ENCODE measurements around the gene KIF20B.
A peak's percentile ranks its signal among the peaks of the same experiment; 100 is the strongest.
"Not testable (repeated sequence)": the region's sequence is repeated elsewhere in the genome, so short reads cannot be mapped to it uniquely, and the experiment has no call there.

The KIF20B gene

DNA sequence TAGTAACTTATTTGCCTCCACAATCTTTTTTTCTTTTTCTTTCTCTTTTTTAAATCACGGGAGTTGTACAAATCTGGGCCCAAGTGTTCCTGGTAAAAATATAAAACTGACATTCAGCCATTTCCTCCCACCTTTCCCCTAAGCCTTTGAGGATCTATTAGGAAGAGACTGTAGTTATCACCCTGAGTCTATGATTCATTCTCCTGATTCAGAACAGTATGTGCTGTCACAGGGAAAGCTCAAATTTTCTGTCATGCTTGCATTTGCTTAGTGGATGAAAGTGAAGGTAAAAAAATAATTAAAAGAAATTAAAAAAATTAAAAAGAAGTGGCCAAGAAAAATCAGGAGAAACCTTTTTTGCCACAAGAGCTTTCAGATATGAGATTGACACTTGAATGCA is 71.7 kb downstream of the KIF20B start:
- no peak for DNase-seq (ENCODE audit: low read depth in 2 of 3, low spot score in 2 of 3)

DNA sequence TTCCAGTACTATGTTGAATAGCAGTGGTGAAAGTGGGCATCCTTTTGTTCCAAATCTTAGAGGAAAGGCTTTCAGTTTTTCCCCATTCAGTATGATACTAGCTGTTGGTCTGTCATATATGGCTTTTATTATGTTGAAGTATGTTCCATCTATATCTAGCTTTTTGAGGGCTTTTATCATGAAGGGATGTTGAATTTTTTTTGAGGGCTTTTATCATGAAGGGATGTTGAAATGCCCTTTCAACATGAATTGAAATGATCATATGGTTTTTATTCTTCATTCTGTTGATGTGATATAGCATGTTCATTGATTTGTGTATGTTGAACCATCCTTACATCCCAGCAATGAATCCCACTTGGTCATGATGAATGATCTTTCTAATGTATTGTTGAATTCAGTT is 75.3 kb downstream of the KIF20B start:
- no peak for DNase-seq (ENCODE audit: low read depth in 2 of 3, low spot score in 2 of 3)

DNA sequence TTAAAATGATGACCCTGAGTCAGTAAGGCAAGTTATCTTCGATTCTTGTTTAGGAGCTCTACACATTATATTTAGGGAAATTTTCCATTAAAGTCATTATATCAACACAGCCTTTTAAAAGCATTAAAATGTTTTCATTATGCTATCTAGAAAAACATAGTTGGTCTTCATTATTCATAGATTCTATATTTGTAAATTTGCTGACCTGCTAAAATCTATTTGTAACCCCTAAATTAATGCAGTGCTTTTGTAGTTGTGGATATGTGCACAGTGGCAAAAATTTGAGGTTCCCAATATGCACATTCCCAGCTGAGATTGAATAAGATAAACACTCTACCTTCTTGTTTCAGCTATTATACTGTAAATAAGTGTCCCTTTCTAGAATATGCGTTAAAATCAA is 81.1 kb downstream of the KIF20B start:
- DNase-seq (ENCODE audit: low read depth in 2 of 3, low spot score in 2 of 3), result no peak

DNA sequence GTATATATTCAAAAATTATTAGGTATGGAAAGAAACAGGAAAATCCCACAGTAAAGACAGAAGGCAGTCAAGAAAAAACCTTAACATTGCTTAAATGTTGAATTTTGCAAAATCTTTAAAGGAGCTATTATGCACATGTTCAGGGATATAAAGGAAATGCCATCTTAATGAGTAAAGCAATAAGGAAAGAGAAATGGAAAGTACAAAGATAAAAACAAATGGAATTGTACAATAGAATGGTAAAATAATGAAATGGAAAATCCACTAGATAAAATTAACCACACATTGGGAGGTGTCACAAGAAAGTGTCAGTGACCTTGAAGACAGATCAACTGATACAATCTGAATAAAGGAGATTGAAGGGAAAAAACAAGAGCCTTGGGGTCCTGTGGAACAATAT is 82.0 kb downstream of the KIF20B start:
- DNase-seq (ENCODE audit: low read depth in 2 of 3, low spot score in 2 of 3), result no peak

DNA sequence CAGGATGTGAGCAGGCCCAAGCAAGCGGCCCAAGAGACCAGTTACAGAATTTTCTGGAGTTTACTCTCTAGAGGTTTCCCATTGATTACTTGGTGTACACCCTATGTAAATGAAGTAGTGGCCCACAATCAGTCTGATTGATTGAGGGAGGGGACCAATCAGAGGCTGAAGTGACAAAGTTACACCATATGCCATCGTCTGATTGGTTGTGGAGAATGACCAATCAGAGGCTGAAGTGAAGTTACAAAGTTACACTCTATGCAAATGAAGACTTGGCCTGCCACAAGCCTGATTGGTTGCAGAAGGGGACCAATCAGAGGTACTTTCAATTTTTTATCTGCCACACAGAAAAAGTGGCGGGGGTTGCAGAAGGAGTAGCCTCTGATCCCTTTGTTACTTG is 83.7 kb downstream of the KIF20B start:
- no peak for DNase-seq (ENCODE audit: low read depth in 2 of 3, low spot score in 2 of 3)

DNA sequence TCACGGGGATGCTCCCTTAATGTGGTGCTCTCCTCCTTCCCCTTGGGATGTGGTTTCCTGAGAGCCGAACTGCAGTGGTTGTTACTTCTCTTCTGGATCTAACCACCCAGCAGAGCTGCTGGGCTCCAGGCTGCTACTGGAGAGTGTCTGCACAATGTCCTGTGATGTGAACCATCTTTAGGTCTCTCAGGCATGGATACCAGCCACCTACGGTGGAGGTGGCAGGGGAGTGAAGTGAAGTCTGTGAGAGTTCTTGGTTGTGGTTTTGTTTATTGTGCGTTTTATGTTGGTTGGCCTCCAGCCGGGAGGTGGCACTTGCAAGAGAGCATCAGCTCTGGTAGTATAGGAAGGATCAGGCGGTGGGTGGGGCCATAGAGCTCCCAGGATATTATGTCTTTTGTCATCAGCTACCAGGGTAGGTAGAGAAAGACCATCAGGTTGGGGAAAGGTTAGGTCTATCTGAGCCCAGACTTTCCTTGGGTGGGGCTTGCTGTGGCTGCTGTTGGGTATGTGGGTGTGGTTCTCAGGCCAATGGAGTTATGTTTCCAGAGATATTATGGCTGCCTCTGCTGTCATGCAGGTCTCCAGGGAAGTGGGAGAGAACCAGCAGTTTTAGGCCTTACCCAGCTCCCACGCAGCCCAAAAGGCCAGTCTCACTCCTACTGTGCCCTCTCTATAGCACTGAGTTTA is 87.9 kb downstream of the KIF20B start:
- no peak for DNase-seq (ENCODE audit: low read depth in 2 of 3, low spot score in 2 of 3)

DNA sequence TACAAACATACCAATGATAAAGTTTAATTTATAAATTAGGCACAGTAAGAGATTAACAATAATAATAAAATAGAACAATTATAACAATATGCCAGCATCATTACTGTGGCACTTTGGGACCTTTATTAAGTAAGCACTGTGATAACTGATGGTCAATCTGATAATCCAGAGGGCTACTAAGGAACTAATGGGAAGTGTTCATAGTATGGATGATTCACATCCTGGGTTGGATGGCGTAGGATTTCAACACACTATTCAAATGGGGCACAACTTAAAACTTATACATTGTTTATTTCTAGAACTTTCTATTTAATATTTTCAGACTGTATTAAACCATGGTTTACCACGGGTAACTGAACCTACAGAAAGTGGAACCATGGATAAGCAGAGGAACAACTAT is 90.8 kb downstream of the KIF20B start:
- DNase-seq (ENCODE audit: low read depth in 2 of 3, low spot score in 2 of 3), result no peak

DNA sequence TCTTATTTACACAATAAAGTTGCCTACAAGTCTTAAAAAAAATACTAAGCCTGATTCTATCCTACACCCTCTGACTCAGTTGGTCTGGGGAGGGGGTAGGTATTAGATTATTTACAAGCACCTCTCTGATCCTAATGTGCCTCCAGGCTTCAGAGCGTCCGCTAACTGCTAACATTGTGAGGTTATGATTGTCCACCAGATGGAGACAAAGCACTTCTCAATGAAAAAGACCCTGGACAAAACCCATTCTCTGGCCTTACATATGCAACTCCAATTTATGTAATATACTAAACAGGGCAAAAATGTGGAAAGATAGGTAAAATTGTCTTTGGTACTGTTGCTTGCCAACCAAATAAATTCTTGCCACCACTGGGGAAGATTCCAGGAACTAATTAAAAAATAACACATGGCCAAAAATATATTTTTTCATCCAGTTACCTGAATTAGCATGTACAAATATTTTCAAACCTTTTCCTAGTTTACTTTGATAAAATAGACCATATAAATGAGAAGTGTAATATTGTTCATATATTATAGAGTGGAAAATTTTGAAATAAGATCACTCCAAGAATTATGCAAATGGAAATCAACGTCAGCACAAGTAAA is 92.4 kb downstream of the KIF20B start:
- no peak for DNase-seq (ENCODE audit: low read depth in 2 of 3, low spot score in 2 of 3)

DNA sequence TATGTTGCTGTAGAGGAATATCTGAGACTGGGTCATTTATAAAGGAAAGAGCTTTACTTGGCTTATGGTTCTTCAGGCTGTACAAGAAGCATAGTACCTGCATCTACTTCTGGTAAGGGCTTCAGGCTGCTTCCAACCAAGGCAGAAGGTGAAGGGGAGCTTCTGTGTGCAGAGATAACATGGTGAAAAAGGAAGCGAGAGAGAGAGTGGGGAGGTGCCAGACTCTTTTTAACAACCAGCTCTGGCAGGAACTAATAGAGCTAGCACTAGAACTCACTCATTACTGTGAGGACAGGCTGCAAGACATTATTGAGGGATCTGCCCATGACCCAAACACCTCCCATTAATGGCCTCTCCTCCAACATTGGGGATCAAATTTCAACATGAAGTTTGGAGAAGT is 94.5 kb downstream of the KIF20B start:
- DNase-seq (ENCODE audit: low read depth in 2 of 3, low spot score in 2 of 3), result no peak

DNA sequence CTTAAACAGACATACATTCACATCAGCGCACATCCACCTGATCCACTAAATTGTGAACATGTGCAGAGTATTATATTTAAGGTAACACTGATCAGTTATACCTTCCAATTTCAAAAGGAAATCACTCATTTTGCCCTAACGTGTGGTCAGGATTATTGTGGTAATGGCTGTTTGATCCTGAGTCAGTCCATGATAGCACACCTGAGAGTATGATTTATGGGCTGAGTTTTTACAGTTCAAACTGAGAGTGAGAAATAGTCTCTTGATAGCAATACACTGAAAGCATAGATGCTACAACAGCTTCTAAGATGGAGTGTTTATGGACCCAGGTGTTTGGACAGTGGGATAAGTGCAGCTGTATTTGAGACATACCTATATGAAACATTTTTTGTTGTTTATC is 96.7 kb downstream of the KIF20B start:
- DNase-seq (ENCODE audit: low read depth in 2 of 3, low spot score in 2 of 3), result no peak

DNA sequence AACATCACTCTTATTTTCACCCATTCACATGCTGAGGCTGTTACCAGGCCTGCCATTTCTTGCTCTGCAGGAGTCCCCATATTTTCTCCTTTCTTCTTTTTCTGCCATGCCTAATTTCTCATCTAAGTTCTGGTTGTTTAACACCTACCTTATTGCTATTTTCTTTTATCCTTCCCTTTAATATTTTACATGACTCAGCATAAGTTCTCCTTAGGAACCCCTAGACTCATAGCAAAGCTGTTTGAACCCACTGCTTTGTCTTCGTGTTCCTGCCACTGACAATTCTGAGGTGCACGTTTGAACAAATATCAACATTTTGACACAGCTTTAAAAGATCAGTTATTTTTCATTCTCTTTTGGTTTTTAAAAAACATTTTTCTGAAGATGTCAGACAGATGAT is 98.2 kb downstream of the KIF20B start:
- no peak for DNase-seq (ENCODE audit: low read depth in 2 of 3, low spot score in 2 of 3)

DNA sequence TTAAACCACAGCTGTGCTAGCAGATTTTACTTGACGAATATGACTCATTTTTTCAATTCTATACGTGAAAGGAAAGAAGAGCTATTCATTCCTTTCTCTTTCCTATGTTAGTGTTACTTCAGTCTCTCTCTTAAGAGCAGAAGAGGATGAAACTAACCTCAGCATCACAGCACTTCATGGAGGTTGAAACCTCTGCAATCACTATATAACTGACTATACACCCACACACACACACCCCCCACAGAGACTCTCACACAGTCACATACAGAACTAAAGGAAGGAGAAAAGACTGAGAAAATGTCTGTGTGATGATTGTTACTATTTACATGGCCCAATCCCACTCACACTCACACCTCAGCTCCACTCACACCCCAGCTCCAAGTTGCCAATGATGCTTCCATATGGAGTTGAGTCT is 104.2 kb downstream of the KIF20B start:
- DNase-seq (ENCODE audit: low read depth in 2 of 3, low spot score in 2 of 3), result peak in 1 of 3 experiments; percentile 16

DNA sequence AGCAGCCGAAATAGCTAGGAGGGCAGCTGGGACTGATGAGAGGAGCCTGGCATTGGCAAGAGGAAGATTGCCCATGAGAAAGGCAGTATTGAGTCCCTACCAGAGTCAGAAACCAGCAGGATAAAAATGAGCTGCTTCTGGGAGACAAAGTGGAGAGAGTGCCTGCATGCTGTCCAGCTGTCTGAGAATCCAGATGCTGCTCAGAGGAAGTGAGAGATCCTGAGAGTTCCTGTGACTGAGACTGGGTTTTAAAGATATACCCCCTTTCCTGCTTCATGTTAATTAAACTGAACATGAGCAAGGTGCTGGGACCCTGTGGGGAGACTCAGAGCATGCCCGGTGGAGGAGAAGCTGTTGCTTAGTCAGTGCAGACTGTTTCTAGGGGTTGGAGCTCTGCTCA is 107.5 kb downstream of the KIF20B start:
- no peak for DNase-seq (ENCODE audit: low read depth in 2 of 3, low spot score in 2 of 3)

DNA sequence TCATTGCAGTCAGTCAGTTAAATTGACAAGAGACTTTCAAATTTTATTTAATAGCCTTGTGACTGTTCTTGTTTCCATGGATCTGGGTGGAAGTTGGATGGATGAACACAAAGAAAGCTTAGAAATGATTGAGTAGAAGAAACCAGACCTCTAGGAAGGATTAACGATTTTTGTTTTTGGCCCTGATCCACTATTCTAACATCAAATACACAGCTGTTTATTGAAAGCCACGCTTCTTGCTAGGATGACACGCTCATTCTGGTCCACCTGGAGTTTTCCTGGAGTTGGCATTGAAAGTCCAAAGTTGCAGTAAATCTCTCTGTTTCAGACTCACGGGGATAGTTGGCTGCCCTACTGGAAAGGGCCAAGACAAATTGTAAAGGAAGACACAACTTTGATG is 108.4 kb downstream of the KIF20B start:
- no peak for DNase-seq (ENCODE audit: low read depth in 2 of 3, low spot score in 2 of 3)

DNA sequence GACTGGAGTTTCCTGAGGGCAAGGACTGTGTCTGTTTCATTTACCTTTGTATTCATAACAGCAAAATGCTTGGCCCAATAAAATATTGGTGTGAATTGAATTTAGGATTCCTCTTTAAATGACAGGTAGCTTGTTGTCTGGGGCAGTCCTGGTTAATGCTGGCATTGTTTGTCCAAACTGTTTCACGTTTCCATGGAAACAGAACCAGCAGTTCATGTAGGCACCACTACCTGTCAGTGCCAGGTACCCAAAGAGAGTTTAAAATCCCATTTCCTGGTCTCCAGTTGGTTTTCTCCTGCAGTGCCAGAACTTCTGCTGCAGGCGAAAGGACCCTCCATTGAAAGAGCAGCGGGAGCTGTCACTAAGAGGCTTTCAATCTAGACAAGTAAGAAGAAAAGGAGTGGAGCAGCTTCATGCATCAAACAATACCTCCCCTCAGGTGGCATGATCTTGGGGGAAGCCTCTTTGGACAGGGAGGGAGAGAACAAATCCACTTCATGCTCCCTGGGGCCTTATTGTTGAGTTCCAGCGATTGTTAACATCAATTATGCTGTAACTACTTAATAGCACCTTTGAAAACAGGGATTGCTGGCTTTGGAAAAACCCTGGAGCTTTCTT is 109.6 kb downstream of the KIF20B start:
- no peak for DNase-seq (ENCODE audit: low read depth in 2 of 3, low spot score in 2 of 3)

DNA sequence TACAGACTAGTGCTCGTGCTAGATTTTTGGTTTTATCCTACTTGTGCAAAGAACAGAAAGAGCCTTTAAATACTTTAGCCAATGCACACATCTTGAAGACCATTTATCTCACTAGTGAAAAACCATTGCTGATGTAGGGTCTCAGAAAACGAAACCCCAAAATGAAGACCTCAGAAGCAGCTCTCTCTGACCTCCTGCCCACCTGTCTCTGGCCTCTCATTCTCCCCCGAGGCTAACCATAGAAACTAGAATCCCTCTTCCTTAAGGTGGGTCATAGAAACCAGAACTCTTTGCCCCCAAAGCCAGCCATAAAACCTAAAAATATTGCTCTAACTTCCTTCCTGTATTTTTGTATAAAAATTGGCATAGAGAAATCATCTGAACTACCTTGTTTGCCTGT is 112.2 kb downstream of the KIF20B start:
- DNase-seq (ENCODE audit: low read depth in 2 of 3, low spot score in 2 of 3), result no peak

DNA sequence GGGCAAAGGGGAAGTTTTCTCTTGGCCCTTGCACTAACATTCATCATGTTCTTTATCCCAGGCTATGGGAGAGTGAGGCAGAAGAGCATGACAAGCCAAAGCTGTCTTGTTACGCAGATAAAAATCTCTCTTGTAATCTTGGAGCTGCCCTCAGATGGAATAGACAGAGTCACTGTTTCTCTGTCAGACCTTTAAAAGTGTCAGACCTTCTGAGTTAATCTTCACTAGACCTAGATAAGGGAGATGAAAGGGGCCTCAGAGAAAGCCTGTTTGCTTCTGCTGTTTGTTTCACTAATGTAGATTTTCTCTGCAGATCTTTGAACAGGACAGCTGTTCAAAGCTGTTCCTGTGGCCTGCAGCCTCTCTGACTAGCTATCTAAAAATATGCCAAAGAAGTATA is 112.9 kb downstream of the KIF20B start:
- no peak for DNase-seq (ENCODE audit: low read depth in 2 of 3, low spot score in 2 of 3)

DNA sequence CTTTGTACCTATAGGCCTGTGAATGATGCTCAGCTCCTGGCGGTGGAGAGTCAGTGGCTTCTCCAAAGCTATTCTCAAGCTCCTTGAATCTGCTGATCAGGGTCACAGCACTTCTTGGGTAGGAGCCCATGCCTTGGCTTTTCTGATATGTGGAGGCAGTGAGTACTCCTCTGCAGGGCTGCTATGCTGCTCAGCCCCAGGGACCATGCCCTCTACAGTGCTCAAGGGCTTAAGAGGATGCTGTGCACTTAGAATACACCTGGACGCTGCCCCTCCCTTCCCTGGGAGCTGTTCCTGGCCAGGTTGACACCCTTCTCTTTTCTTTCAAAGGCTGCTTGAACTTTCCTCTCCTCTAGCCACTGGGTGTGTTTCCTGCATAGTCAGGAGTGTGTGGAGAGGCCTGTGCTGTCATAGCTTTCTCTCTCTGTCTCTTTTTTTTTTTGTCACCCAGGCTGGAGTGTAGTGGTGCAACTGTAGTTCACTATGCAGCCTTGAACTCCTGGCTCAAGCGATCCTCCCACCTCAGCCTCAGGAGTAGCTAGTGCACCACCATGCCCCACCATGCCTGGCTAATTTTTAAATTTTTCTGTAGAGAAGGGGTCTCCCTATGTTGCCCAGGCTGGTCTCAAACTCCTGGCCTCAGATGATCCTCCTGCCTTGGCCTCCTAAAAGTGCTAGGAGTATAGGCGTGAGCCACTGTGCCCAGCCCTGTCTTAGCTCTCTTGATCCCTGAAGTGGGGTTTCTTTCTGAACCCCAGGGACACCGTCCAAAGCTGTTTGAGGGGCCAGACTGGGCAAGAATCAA is 113.9 kb downstream of the KIF20B start:
- DNase-seq (ENCODE audit: low read depth in 2 of 3, low spot score in 2 of 3), result no peak

DNA sequence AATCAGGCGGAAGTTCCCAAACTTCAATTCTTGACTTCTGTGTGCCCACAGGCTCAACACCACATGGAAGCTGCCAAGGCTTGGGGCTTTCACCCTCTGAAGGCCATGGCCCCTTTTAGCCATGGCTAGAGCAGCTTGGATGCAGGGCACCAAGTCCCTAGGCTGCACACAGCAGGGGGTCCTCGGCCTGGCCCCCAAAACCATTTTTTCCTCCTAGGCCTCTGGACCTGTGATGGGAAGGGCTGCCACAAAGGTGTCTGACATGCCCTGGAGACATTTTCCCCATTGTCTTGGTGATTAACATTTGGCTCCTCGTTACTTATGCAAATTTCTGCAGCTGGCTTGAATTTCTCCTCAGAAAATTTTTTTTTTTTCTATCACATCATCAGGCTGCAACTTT is 117.6 kb downstream of the KIF20B start:
- DNase-seq (ENCODE audit: low read depth in 2 of 3, low spot score in 2 of 3), result not testable (repeated sequence)
